GM12878 (cell line): ENCODE results near the gene EIF2D.

ENCODE experiments used
- RAD21 ChIP-seq: IDR thresholded peaks from 2 replicates; pipeline ENCODE4 v1.6.1; 2011; ENCODE audit warnings: mild to moderate bottlenecking, low read depth, low read length, moderate library complexity; ENCODE audit not compliant: insufficient read depth
- REST ChIP-seq: IDR thresholded peaks from 2 replicates; pipeline ENCODE4 v1.6.1; 2012; ENCODE audit warnings: mild to moderate bottlenecking, low read depth, low read length
- TF ChIP-seq, protein P1 (sequence below), 3 experiments: IDR thresholded peaks in 2 of 3; conservative IDR thresholded peaks in 1 of 3; 2 replicates each; pipeline ENCODE4 v1.5.1; 2011; ENCODE audit warnings: low read depth in 3 of 3, low read length in 3 of 3, mild to moderate bottlenecking in 3 of 3, control low read depth in 2 of 3, moderate library complexity in 2 of 3, inconsistent platforms in 1 of 3, mixed read lengths in 1 of 3; ENCODE audit not compliant: control insufficient read depth in 2 of 3, insufficient read depth in 1 of 3; ENCODE audit errors: extremely low read depth in 1 of 3

- TF ChIP-seq RAD21 (no peak), REST (no peak)
- TF ChIP-seq, protein P1, sequence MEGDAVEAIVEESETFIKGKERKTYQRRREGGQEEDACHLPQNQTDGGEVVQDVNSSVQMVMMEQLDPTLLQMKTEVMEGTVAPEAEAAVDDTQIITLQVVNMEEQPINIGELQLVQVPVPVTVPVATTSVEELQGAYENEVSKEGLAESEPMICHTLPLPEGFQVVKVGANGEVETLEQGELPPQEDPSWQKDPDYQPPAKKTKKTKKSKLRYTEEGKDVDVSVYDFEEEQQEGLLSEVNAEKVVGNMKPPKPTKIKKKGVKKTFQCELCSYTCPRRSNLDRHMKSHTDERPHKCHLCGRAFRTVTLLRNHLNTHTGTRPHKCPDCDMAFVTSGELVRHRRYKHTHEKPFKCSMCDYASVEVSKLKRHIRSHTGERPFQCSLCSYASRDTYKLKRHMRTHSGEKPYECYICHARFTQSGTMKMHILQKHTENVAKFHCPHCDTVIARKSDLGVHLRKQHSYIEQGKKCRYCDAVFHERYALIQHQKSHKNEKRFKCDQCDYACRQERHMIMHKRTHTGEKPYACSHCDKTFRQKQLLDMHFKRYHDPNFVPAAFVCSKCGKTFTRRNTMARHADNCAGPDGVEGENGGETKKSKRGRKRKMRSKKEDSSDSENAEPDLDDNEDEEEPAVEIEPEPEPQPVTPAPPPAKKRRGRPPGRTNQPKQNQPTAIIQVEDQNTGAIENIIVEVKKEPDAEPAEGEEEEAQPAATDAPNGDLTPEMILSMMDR (IDR thresholded peaks at IDR 0.05 in 2 of 3, conservative IDR thresholded peaks at IDR 0.05 in 1 of 3; ENCODE audit: control insufficient read depth in 2 of 3, extremely low read depth in 1 of 3, insufficient read depth in 1 of 3, low read depth in 3 of 3, low read length in 3 of 3), result no peak
These were observed 43.4 kb downstream of the EIF2D start for GRCh38 chr1:206568779-206569352.
